HEK293 (cell line): ENCODE results near the gene CCDC124.

Experiments
- CTCF ChIA-PET: fragments of 350-600 bp; formaldehyde crosslinking; extraction: SDS; loops from one replicate; lab custom pipeline; 2021; ENCODE audit warnings: antibody characterized with exemption; lab: Yijun Ruan, JAX
- POLR2A ChIA-PET: fragments of 300-600 bp; formaldehyde crosslinking; extraction: SDS; loops from one replicate; lab custom pipeline; 2020; ENCODE audit warnings: antibody characterized with exemption, inconsistent platforms; lab: Yijun Ruan, JAX
- H3K27ac ChIP-seq: fragments of 200-500 bp; sonication (Bioruptor generic); 2 replicates; pipeline ENCODE4 v1.5.1; 2014; ENCODE audit warnings: low read depth, low read length, control low read depth, inconsistent platforms; ENCODE audit errors: extremely low read depth
- H3K36me3 ChIP-seq, 2 experiments: fragments of 200-500 bp in 1 of 2; sonication (Bioruptor generic) in 1 of 2; 1 replicate in 1 of 2; 2 replicates in 1 of 2; pipeline ENCODE4 v1.5.1; 2014 to 2017; ENCODE audit warnings: inconsistent platforms in 2 of 2, low read length in 2 of 2; ENCODE audit not compliant: control insufficient read depth in 2 of 2, insufficient read depth in 1 of 2
- H3K4me1 ChIP-seq: fragments of 200-500 bp; sonication (Bioruptor generic); 2 replicates; pipeline ENCODE4 v1.5.1; 2014; ENCODE audit warnings: mild to moderate bottlenecking, low read length, inconsistent platforms; ENCODE audit not compliant: control insufficient read depth, insufficient read depth
- H3K4me3 ChIP-seq: 2 replicates; pipeline ENCODE4 v1.5.1; 2011; ENCODE audit warnings: low read depth, mild to moderate bottlenecking, control low read depth, low read length, moderate library complexity
- H3K9me3 ChIP-seq: fragments of 200-500 bp; sonication (Bioruptor generic); 2 replicates; pipeline ENCODE4 v1.5.1; 2014; ENCODE audit warnings: low read depth, low read length, inconsistent platforms; ENCODE audit not compliant: control insufficient read depth, insufficient read depth
- BCL11B ChIP-seq: fragments of 450-650 bp; formaldehyde crosslinking; IDR thresholded peaks from 2 replicates; pipeline ENCODE4 v1.5.1; 2016; ENCODE audit warnings: low read depth, missing biosample characterization, missing genetic modification characterization
- BCL6B ChIP-seq: fragments of 450-650 bp; formaldehyde crosslinking; IDR thresholded peaks from 2 replicates; pipeline ENCODE4 v1.5.1; 2017; ENCODE audit warnings: missing biosample characterization, missing genetic modification characterization
- GLIS1 ChIP-seq: fragments of 450-650 bp; formaldehyde crosslinking; IDR thresholded peaks from 2 replicates; pipeline ENCODE4 v1.5.1; 2016; ENCODE audit warnings: missing biosample characterization, missing genetic modification characterization
- IKZF3 ChIP-seq: fragments of 450-650 bp; IDR thresholded peaks from 2 replicates; pipeline ENCODE4 v1.5.0; 2018; ENCODE audit warnings: missing biosample characterization, mild to moderate bottlenecking, missing genetic modification characterization, moderate library complexity
- MYNN ChIP-seq: fragments of 450-650 bp; formaldehyde crosslinking; IDR thresholded peaks from 2 replicates; pipeline ENCODE4 v1.5.1; 2016; ENCODE audit warnings: missing biosample characterization, missing genetic modification characterization, borderline replicate concordance
- PATZ1 ChIP-seq: fragments of 450-650 bp; formaldehyde crosslinking; IDR thresholded peaks from 2 replicates; pipeline ENCODE4 v1.5.1; 2016; ENCODE audit warnings: missing biosample characterization, missing genetic modification characterization
- TRIM28 ChIP-seq: IDR thresholded peaks from 2 replicates; pipeline ENCODE4 v1.6.1; 2011; ENCODE audit warnings: low read length, control low read depth, borderline replicate concordance
- ZBTB17 ChIP-seq: fragments of 450-650 bp; formaldehyde crosslinking; IDR thresholded peaks from 2 replicates; pipeline ENCODE4 v1.5.1; 2016; ENCODE audit warnings: missing biosample characterization, missing genetic modification characterization
- ZBTB20 ChIP-seq: fragments of 450-650 bp; formaldehyde crosslinking; IDR thresholded peaks from 2 replicates; pipeline ENCODE4 v1.5.1; 2016; ENCODE audit warnings: missing biosample characterization, missing genetic modification characterization
- ZBTB49 ChIP-seq: fragments of 450-650 bp; formaldehyde crosslinking; IDR thresholded peaks from 2 replicates; pipeline ENCODE4 v1.5.1; 2016; ENCODE audit warnings: missing biosample characterization, missing genetic modification characterization, low read depth
- ZNF324 ChIP-seq: fragments of 450-650 bp; formaldehyde crosslinking; IDR thresholded peaks from 2 replicates; pipeline ENCODE4 v1.5.1; 2016; ENCODE audit warnings: missing biosample characterization, missing genetic modification characterization
- ZNF341 ChIP-seq: fragments of 450-650 bp; formaldehyde crosslinking; IDR thresholded peaks from 2 replicates; pipeline ENCODE4; 2016; ENCODE audit warnings: low read depth, missing biosample characterization, missing genetic modification characterization
- ZNF518A ChIP-seq: fragments of 450-650 bp; formaldehyde crosslinking; conservative IDR thresholded peaks from 2 replicates; pipeline ENCODE4 v1.5.1; 2016; ENCODE audit warnings: low read depth, missing biosample characterization, missing genetic modification characterization
- ZNF521 ChIP-seq: fragments of 450-650 bp; formaldehyde crosslinking; IDR thresholded peaks from 2 replicates; pipeline ENCODE4 v1.5.1; 2017; ENCODE audit warnings: missing biosample characterization, mild to moderate bottlenecking, missing genetic modification characterization
- ZNF555 ChIP-seq: fragments of 450-650 bp; formaldehyde crosslinking; conservative IDR thresholded peaks from 2 replicates; pipeline ENCODE4 v1.5.1; 2017; ENCODE audit warnings: missing biosample characterization, mild to moderate bottlenecking, missing genetic modification characterization, inconsistent platforms
- ZNF596 ChIP-seq: fragments of 450-650 bp; IDR thresholded peaks from 2 replicates; pipeline ENCODE4 v1.5.0; 2018; ENCODE audit warnings: missing biosample characterization, mild to moderate bottlenecking, missing genetic modification characterization, moderate library complexity
- ZNF664 ChIP-seq: fragments of 450-650 bp; formaldehyde crosslinking; IDR thresholded peaks from 2 replicates; pipeline ENCODE4 v1.5.1; 2016; ENCODE audit warnings: missing biosample characterization, missing genetic modification characterization
- ZNF704 ChIP-seq: fragments of 450-650 bp; formaldehyde crosslinking; IDR thresholded peaks from 2 replicates; pipeline ENCODE4 v1.5.1; 2016; ENCODE audit warnings: missing biosample characterization, missing genetic modification characterization
- ZNF768 ChIP-seq: fragments of 450-650 bp; formaldehyde crosslinking; IDR thresholded peaks from 2 replicates; pipeline ENCODE4 v1.5.1; 2018; ENCODE audit warnings: missing biosample characterization, mild to moderate bottlenecking, missing genetic modification characterization

Gene CCDC124

GRCh38 chr19:17953316-17953801 is 20.5 kb downstream of the CCDC124 start:
- no peaks in the 10 kb centered on the region for H3K36me3 ChIP-seq
- no peak overlapping the region for H3K4me3 ChIP-seq
- TF ChIP-seq ZBTB49 (tag by site-specific recombination) (no peak), ZNF521 (tag by site-specific recombination) (no peak), GLIS1 (tag by site-specific recombination) (no peak), ZNF555 (tag by site-specific recombination) (no peak), ZNF664 (tag by site-specific recombination) (no peak), TRIM28 (no peak), ZNF324 (tag by site-specific recombination) (no peak)
- H3K9me3 ChIP-seq, result no peaks in the 10 kb centered on the region
- POLR2A ChIA-PET, result interaction anchor here (0.8 kb wide), 1 partner anchor 20 kb away, joined by 3 read pairs; the partner anchor contains the start of gene CCDC124
- CTCF ChIA-PET, result interaction anchor here (0.5 to 2.9 kb wide), 5 partner anchors 15 to 50 kb away, joined by 4 to 12 read pairs (median 4); partner anchors contain the start of gene CCDC124
- H3K27ac ChIP-seq, result no peak overlapping the region
- peaks cover 6% of the 10 kb centered on the region; the same call in 1 of the 2 replicates for H3K4me1 ChIP-seq

- Histone ChIP-seq H3K4me1 (peaks cover 6% of the 10 kb centered on the region; the same call in 1 of the 2 replicates), H3K36me3 (no peaks in the 10 kb centered on the region), H3K27ac (no peak overlapping the region)
- CTCF ChIA-PET, result interaction anchor here (0.5 to 2.9 kb wide), 4 partner anchors 15 to 50 kb away, joined by 4 to 12 read pairs (median 4); partner anchors contain the start of gene CCDC124
- TF ChIP-seq IKZF3 (no peak), ZNF596 (tag by site-specific recombination) (no peak), ZNF768 (tag by site-specific recombination) (no peak), ZBTB20 (tag by site-specific recombination) (no peak), PATZ1 (tag by site-specific recombination) (0 out of 2 replicates have a peak, but pooled peaks have one; percentile 32), MYNN (tag by site-specific recombination) (no peak), ZNF704 (no peak), ZNF341 (peak; percentile 69; the same call in 1 of the 2 replicates)
- TF ChIP-seq, all 188 proteins: peak for 2
- POLR2A ChIA-PET, result interaction anchor here (0.8 kb wide), 1 partner anchor 21 kb away, joined by 3 read pairs; the partner anchor contains the start of gene CCDC124
- Histone ChIP-seq H3K4me3 (no peak overlapping the region), H3K9me3 (no peaks in the 10 kb centered on the region)
These were observed 21.1 kb downstream of the CCDC124 start for GRCh38 chr19:17953869-17954268.

GRCh38 chr19:17954401-17954800 is 21.6 kb downstream of the CCDC124 start:
- no peaks in the 10 kb centered on the region for H3K36me3 ChIP-seq
- TF ChIP-seq ZBTB17 (tag by site-specific recombination), result no peak
- no peak for TF ChIP-seq ZNF518A (tag by site-specific recombination)
- TF ChIP-seq BCL6B (tag by site-specific recombination), result no peak
- no peak for TF ChIP-seq BCL11B (tag by site-specific recombination)

More at GRCh38 chr19:17954401-17954800, 21.6 kb downstream of the CCDC124 start:
- ChIA-PET POLR2A (interaction anchor here (0.6 kb wide), 1 partner anchor 325 kb away, joined by 3 read pairs; no protein-coding TSS in a partner anchor), CTCF (interaction anchor here (0.6 to 2.9 kb wide), 4 partner anchors 16 to 46 kb away, joined by 3 to 12 read pairs (median 4); partner anchors contain the start of gene CCDC124)
- Histone ChIP-seq H3K4me3 (no peak overlapping the region), H3K4me1 (peaks cover 6% of the 10 kb centered on the region; the same call in 1 of the 2 replicates), H3K9me3 (no peaks in the 10 kb centered on the region), H3K27ac (no peak overlapping the region)
